Measurements from ENCODE around the gene FSTL3. TPM values are rescaled to one million over a fixed set of nuclear protein-coding genes. Genes with fewer than 3 reads are reported as not detected.

Gene FSTL3
- total RNA-seq, 6 donors from 2014 or later = 109 to 335 (median 197) TPM

- peaks cover 5 to 11% (median 7%) of the 10 kb centered on the region in 4 donors for H3K4me1 ChIP-seq
Observed at GRCh38 chr19:685454-685931, 9.3 kb downstream of the FSTL3 start.

GRCh38 chr19:686589-687297 is 10.6 kb downstream of the FSTL3 start:
- Histone ChIP-seq H3K9me3 (no peaks in the 10 kb centered on the region), H3K27me3 (no peaks in the 10 kb centered on the region), H3K4me3 (no peak overlapping the region), H3K36me3 (peaks cover 0 to under 1% (median 0%) of the 10 kb centered on the region in 4 donors), H3K4me1 (no peaks in the 10 kb centered on the region), H3K27ac (no peak overlapping the region)
- peak in 1 of 2 donors; percentile 67 for DNase-seq
- TF ChIP-seq POLR2A (IDR thresholded peaks at IDR 0.05) (no peak), POLR2AphosphoS5 (IDR thresholded peaks at IDR 0.05) (no peak), CTCF (IDR thresholded peaks at IDR 0.05) (no peak), EP300 (IDR thresholded peaks at IDR 0.05) (no peak)
- no peak for ATAC-seq (ENCODE audit: low FRiP score in 2 of 2)
- 77 to 88% methylated on average over 7 to 15 of the region's 17 CpGs for WGBS, 2 donors

More at GRCh38 chr19:685454-685931, 9.3 kb downstream of the FSTL3 start:
- Histone ChIP-seq H3K27ac (no peak overlapping the region), H3K27me3 (no peaks in the 10 kb centered on the region), H3K4me3 (no peak overlapping the region), H3K9me3 (no peaks in the 10 kb centered on the region), H3K36me3 (peaks cover 0 to 7% (median 0%) of the 10 kb centered on the region in 4 donors)
- WGBS, 2 donors = 85% methylated on average over 25 of the region's 31 CpGs; no CpG with 5 or more reads in 1 of the 2 donors
- TF ChIP-seq POLR2AphosphoS5 (IDR thresholded peaks at IDR 0.05) (no peak), EP300 (IDR thresholded peaks at IDR 0.05) (no peak), CTCF (IDR thresholded peaks at IDR 0.05) (no peak), POLR2A (IDR thresholded peaks at IDR 0.05) (no peak)
- DNase-seq (peak in 1 of 2 donors; percentile 81), ATAC-seq (ENCODE audit: low FRiP score in 2 of 2) (no peak)

- H3K36me3 ChIP-seq = no peaks in the 10 kb centered on the region
- ATAC-seq (ENCODE audit: low FRiP score in 2 of 2) (no peak), DNase-seq (no peak)
- H3K27me3 ChIP-seq = no peaks in the 10 kb centered on the region
- TF ChIP-seq EP300 (IDR thresholded peaks at IDR 0.05) (no peak), POLR2A (IDR thresholded peaks at IDR 0.05) (no peak)
- no peaks in the 10 kb centered on the region for H3K4me1 ChIP-seq
- H3K4me3 ChIP-seq = no peak overlapping the region
- H3K9me3 ChIP-seq = no peaks in the 10 kb centered on the region
- 88 to 93% methylated on average over 11 of the region's 11 CpGs for WGBS, 2 donors
- H3K27ac ChIP-seq = no peak overlapping the region
Observed at GRCh38 chr19:687569-688166, 11.5 kb downstream of the FSTL3 start.

- no peak for TF ChIP-seq POLR2AphosphoS5 (IDR thresholded peaks at IDR 0.05)
- Histone ChIP-seq H3K27ac (no peak overlapping the region), H3K9me3 (no peaks in the 10 kb centered on the region), H3K27me3 (no peaks in the 10 kb centered on the region), H3K36me3 (no peaks in the 10 kb centered on the region), H3K4me1 (no peaks in the 10 kb centered on the region), H3K4me3 (no peak overlapping the region)
- DNase-seq = peak in 1 of 2 donors; percentile 46
- peak in 1 of 2 donors; percentile 3 for ATAC-seq (ENCODE audit: low FRiP score in 2 of 2)
- 56 to 92% methylated on average over 15 of the region's 15 CpGs for WGBS, 2 donors
Observed at GRCh38 chr19:688214-688613, 12.0 kb downstream of the FSTL3 start.

- DNase-seq (no peak), ATAC-seq (ENCODE audit: low FRiP score in 2 of 2) (no peak)
- TF ChIP-seq EP300 (IDR thresholded peaks at IDR 0.05) = no peak
- no peak for TF ChIP-seq POLR2AphosphoS5 (IDR thresholded peaks at IDR 0.05)
- no peak for TF ChIP-seq CTCF (IDR thresholded peaks at IDR 0.05)
- TF ChIP-seq POLR2A (IDR thresholded peaks at IDR 0.05) = no peak
- no peaks in the 10 kb centered on the region for H3K9me3 ChIP-seq
- H3K36me3 ChIP-seq = no peaks in the 10 kb centered on the region
- no peaks in the 10 kb centered on the region for H3K4me1 ChIP-seq
- no peak overlapping the region for H3K4me3 ChIP-seq
- H3K27ac ChIP-seq = no peak overlapping the region
- no peaks in the 10 kb centered on the region for H3K27me3 ChIP-seq
- 74 to 91% methylated on average over 17 of the region's 17 CpGs for WGBS, 2 donors
Observed at GRCh38 chr19:688992-689391, 12.8 kb downstream of the FSTL3 start.
